ENCODE data around the gene ARHGAP42. TPM values are rescaled to one million over a fixed set of nuclear protein-coding genes. Genes with fewer than 3 reads are reported as not detected.

ARHGAP42 gene
- total and polyA plus RNA-seq, 2 of the 13 experiments (the other 11 are each of a cell fraction or from before 2014, with no cell fraction given), result 2.5 to 4.3 TPM

DNA sequence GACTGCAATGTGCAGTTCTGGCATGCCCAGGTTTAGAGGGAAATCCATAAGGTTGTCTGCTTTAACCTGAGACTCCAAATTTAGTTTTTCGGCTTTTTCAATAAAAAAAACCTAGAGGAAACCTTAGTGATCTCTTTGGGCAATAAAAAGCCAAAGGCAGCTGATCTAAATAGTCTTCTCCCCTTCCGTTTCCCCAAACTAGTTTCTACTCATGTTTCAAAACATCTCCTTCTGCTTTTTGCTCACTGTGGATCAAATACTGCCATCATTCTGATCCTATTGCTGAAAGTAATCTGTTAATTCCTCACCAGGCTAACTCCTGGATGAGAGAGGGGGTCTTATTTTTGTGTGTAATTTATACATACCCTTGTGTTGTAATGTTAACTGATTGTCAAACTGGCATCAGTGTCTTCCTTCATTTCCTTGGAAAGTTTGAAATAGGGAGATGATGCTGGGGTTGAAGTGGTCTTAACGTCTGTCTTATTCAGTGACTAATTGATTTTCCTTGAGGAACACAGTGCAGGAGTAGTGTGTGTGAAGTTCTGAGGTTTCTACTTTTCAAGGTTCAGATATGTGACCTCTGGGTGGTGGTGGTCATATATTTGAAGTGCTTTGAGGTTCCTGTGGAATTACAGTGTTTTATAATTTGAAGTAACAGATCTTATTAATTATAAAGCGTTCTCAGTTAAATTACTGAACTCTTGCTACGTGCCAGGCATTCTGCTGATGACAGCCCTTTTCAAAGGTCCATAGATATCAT is 55.0 kb downstream of the ARHGAP42 start:
- no peaks in the 10 kb centered on the region for H3K27me3 ChIP-seq (ENCODE audit: control insufficient read depth in 1 of 2, insufficient read depth in 2 of 2, low read length in 2 of 2)
- DNase-seq (ENCODE audit: low spot score) (no peak), ATAC-seq (no peak), FAIRE-seq (no peak)
- H3K4me2 ChIP-seq (ENCODE audit: low read depth, low read length), result no peak overlapping the region
- peaks cover 13% of the 10 kb centered on the region; the same call in 1 of the 2 replicates for H3K4me1 ChIP-seq (ENCODE audit: insufficient read depth, low read length)
- TF ChIP-seq, protein P1, sequence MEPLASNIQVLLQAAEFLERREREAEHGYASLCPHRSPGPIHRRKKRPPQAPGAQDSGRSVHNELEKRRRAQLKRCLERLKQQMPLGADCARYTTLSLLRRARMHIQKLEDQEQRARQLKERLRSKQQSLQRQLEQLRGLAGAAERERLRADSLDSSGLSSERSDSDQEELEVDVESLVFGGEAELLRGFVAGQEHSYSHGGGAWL (CRISPR knock-in tag; IDR thresholded peaks at IDR 0.05), result no peak
- TF ChIP-seq U2AF2 (IDR thresholded peaks at IDR 0.05; ENCODE audit: low read depth, low read length), result no peak
- no peak for TF ChIP-seq ZFAT (CRISPR knock-in tag; conservative IDR thresholded peaks at IDR 0.05)
- no peak for TF ChIP-seq MZF1 (CRISPR knock-in tag; IDR thresholded peaks at IDR 0.05; ENCODE audit: borderline replicate concordance)
- TF ChIP-seq HNRNPUL1 (IDR thresholded peaks at IDR 0.05; ENCODE audit: low read depth, low read length), result no peak
- no peak for TF ChIP-seq ZNF33A (CRISPR knock-in tag; IDR thresholded peaks at IDR 0.05; ENCODE audit: borderline replicate concordance)
- TF ChIP-seq, protein P2, sequence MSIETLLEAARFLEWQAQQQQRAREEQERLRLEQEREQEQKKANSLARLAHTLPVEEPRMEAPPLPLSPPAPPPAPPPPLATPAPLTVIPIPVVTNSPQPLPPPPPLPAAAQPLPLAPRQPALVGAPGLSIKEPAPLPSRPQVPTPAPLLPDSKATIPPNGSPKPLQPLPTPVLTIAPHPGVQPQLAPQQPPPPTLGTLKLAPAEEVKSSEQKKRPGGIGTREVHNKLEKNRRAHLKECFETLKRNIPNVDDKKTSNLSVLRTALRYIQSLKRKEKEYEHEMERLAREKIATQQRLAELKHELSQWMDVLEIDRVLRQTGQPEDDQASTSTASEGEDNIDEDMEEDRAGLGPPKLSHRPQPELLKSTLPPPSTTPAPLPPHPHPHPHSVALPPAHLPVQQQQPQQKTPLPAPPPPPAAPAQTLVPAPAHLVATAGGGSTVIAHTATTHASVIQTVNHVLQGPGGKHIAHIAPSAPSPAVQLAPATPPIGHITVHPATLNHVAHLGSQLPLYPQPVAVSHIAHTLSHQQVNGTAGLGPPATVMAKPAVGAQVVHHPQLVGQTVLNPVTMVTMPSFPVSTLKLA (IDR thresholded peaks at IDR 0.05), result no peak
- no peak for TF ChIP-seq PAWR (CRISPR knock-in tag; IDR thresholded peaks at IDR 0.05; ENCODE audit: borderline replicate concordance)
- TF ChIP-seq ZNF337 (CRISPR knock-in tag; IDR thresholded peaks at IDR 0.05; ENCODE audit: borderline replicate concordance, low read depth), result no peak
- no peak for TF ChIP-seq ZNF230 (CRISPR knock-in tag; IDR thresholded peaks at IDR 0.05)
- no peak for TF ChIP-seq ZNF256 (CRISPR knock-in tag; conservative IDR thresholded peaks at IDR 0.05)
- no peak for TF ChIP-seq NONO (IDR thresholded peaks at IDR 0.05)
- TF ChIP-seq NONO (CRISPR knock-in tag; conservative IDR thresholded peaks at IDR 0.05), result no peak
- no peak for TF ChIP-seq ELF4 (CRISPR knock-in tag; IDR thresholded peaks at IDR 0.05; ENCODE audit: borderline replicate concordance)
- TF ChIP-seq RFXAP (CRISPR knock-in tag; IDR thresholded peaks at IDR 0.05; ENCODE audit: borderline replicate concordance), result no peak
- ChIA-PET CTCF (ENCODE audit: low intra/inter-chr PET ratio, low total read pairs) (no interaction called here), POLR2A (no interaction called here)
- H3K9me3 ChIP-seq (ENCODE audit: low read length), result no peaks in the 10 kb centered on the region
- no TSS peak for BruUV-seq (replicated peaks)
- H3K4me3 ChIP-seq (replicated peaks in 1 of 3; ENCODE audit: insufficient read depth in 1 of 3, low read depth in 2 of 3, low read length in 3 of 3), result no peak overlapping the region
- no peaks in the 10 kb centered on the region for H4K20me1 ChIP-seq (ENCODE audit: insufficient read depth, low read length)
- H3K27ac ChIP-seq (ENCODE audit: extremely low read length, insufficient read depth, low read length), result no peak overlapping the region
- H3K79me2 ChIP-seq (ENCODE audit: insufficient read depth, low read length), result no peaks in the 10 kb centered on the region
- intact Hi-C loops (cut with micrococcal nuclease; ENCODE audit: unreplicated experiment) (no loop called here), in situ Hi-C loops (cut with HindIII; ENCODE audit: extremely low pct_ligation_motif_present, low pct_unique_long_range_greater_than_20kb) (no loop called here)
- WGBS (ENCODE audit: low lambda C conversion rate), result 68% methylated on average over 5 of the region's 5 CpGs
- no peak overlapping the region for H3K9ac ChIP-seq (ENCODE audit: insufficient read depth, low read depth, low read length)
- no peaks in the 10 kb centered on the region for H3K36me3 ChIP-seq (replicated peaks in 1 of 2; ENCODE audit: control insufficient read depth in 1 of 2, insufficient read depth in 2 of 2, low read length in 2 of 2)
- no peak overlapping the region for H2AFZ ChIP-seq (ENCODE audit: low read length)

Data from HepG2 (cell line).